HG03039 (cell line): ENCODE data around the gene MYO1A.
A peak's percentile ranks its signal among the peaks of the same experiment; 100 is the strongest.
"Not testable (repeated sequence)": the region's sequence is repeated elsewhere in the genome, so short reads cannot be mapped to it uniquely, and the experiment has no call there.

Source experiments
- ATAC-seq: cut with Tn5 transposase; IDR thresholded peaks from one replicate; pipeline ENCODE4 v1.9.1; 2021; ENCODE audit warnings: mild to moderate bottlenecking, moderate library complexity; ENCODE audit not compliant: unreplicated experiment

The MYO1A gene

DNA sequence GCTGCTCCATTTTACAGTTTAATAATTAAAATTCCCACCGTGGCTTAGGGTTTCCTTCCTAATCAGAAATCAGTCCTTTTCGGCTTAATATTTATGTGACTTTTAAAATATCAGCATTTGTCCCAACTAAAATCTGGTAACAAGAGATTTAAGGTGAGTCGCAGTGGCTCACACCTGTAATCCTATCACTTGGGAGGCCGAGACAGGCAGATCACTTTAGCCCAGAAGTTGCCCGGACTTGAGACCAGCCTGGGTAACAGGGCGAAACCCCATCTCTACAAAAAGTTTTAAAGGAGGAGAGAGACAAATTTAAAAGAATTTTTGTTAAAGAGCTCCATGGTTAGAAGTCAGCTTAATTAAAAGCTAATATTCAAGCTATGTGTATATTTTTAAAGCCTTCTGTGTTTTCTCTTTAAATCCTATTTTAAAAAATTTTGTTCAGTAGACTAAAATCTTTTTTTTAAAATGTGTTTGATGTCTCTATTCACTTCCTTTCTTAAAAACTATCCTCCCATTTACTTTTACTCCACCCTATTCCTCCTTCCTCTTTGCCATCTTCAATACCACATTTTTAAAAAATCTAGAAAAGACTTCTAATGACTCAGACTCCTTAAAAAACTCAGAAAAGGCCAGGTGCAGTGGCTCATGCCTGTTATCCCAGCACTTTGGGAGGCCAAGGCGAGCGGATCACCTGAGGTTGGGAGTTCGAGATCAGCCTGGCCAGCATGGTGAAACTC is 29.8 kb downstream of the MYO1A start:
- ATAC-seq: no peak

DNA sequence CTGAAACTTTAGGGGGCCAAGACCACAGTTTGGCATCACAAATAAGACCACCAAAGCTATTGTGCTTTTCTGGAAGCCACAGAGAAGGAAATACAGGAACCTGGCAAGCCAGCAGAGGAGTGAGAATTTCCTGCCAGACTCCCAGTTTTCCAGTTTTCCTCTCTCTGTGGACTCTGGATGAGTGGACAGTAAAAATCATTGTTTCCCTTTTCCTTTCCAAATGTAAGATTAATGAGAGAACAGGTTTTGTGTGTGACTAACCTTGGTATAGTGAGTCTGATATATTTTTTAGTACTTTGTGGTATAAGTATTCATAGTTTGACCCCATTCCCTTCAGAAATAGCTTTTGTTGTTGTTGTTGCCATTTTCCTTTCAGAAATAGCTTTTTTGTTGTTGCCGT is 31.0 kb downstream of the MYO1A start:
- no peak for ATAC-seq

DNA sequence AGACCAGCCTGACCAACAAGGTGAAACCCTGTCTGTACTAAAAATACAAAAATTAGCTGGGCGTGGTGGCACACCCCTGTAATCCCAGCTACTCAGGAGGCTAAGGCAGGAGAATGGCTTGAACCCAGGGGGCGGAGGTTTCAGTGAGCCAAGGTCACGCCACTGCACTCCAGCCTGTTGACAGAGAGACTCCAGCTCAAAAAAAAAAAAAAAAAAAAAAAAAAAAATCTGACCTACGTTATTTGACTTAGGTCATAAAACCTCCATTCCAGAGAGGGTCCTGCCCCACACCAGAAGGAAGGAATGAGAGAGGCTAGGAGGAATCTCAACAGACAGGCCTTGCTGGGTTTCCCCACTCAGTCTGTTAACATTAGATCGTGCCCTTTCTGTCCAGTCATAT is 31.6 kb downstream of the MYO1A start:
- ATAC-seq: not testable (repeated sequence)

DNA sequence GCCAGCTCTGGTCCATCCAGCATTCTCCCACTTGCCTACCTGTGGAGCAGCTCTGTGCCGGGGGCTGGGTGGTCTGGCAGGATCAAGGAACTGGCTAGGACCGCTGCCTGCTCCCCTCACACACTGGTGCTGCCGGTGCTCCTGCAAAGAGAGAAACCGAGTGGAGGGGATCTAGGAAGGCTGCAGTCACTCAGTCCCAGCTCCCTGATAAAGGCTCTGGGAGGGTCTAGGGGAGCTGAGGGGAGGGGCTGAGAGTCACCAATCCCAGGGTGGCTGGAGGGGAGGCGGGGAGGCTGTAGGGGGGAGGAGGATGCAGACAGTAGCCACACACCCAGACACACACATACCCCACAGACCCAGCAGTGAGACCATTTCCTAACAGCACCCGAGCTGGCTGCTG is 33.6 kb downstream of the MYO1A start, which contains the start of gene TAC3:
Gene TAC3 (minus strand): TSS at position 182 of the 400 bp plus-strand sequence. CDS start 732 bp downstream, outside the sequence.
- ATAC-seq: no peak

DNA sequence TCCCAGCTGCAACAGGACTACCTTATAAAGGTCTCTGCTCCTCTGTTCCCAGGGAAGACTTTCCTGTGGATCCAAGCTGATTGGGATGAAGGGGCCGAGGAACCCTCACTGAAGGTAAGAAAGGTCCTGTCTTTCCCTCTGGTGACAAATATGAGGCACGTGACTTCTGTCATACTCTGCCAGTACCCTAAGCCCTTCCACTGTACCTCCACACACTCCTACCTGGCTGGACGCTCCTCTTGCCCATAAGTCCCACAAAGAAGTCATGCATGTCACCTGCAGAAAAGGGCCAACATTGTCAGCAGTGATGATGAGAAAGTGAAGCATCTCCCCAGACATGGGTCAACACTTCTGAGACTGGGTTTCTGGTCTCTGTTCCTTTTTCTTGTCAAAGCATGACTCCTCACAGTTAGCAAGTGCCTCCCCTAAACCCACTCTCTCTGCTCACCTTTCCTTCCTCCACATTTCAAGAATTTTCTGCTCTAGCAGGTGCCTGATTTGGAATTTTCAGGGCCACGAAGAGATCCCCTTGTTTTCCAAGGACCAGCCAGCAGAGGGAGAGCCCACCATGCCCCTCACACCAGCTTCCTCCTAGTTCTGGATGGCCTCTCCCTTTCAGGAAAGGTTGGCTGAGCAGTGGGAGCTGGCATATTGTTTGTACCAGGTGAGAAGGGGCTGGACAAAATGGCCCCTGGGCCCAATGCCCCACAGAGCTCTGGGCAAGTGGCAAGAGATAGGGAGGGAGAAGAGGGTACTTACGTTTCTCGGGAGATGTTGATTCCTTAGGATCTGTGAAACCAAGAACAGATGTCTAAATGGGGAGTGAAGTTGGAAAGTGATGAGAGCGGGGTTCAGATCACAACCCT is 37.1 kb downstream of the MYO1A start:
- ATAC-seq: peak; percentile 63

DNA sequence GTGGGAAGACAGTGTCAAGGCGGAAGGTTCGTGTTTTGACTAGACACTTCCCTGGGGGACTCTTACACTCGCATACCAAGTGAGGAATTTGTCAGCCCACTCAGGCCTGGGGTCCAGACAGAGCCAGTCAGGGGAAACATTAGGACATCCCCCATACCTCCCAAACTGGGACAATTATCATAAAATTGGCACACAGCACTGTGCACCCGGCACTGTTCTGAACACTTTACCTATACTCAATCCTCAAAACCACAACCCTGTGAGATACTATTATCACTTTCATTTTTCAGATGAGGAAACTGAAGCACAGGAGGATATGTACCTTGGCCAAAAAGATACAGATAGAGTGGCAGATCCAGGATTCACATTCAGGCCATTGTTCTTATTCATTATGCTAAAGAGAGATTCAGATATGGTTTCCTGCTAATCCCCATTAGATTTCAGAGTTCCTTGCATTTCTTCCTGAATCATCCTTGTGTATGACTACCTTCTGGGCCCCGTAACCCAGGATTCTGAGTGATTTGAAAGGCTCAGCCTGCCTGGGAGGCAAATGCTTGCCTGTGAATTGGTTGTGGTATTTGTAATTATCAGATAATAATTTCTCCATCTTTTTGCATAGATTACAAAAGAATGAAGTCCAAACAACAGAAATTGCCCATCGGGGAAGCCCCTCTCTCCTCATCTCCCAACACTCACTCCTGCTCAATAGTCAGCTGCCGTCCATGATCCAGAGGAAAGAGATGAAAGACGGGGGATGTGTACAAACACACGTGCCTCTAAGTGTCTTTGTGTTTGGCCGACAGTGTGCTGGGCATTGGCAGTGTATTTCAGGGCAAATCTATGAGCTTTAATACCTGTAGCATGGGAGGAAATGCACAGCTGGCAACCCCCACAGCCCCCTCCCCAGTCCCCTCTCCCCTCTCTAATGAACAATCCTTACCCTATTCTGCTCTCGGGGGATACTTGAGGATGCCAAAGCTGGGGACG is 38.2 kb downstream of the MYO1A start:
- no peak for ATAC-seq

DNA sequence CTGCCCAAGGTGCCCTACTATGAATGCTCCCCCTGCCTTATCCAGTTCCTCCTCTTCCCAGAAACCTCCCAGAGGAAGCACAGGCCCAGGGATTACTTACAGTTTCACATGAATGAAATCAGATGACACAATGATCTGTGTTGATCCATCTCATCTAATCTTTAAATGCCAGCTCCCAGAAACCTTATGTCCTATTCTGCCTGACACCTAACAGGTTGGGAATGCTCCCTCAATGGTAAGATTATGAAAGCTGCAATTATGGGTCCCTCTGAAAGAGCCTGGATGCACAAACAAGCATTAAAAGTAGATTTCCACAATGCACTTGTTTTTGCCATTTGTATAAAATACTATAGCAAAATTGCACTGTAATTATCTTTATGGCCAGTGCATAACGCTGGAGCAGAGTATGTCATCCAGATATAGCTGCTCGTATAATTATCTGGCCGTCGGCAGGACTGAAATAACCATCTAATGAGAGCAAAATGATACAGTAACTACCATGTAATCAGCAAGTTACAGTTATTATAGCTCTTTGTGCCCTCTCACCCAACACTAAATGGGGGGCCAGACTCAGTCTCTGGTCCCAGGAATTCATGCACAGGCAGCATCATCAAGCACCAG is 39.2 kb downstream of the MYO1A start:
- no peak for ATAC-seq

DNA sequence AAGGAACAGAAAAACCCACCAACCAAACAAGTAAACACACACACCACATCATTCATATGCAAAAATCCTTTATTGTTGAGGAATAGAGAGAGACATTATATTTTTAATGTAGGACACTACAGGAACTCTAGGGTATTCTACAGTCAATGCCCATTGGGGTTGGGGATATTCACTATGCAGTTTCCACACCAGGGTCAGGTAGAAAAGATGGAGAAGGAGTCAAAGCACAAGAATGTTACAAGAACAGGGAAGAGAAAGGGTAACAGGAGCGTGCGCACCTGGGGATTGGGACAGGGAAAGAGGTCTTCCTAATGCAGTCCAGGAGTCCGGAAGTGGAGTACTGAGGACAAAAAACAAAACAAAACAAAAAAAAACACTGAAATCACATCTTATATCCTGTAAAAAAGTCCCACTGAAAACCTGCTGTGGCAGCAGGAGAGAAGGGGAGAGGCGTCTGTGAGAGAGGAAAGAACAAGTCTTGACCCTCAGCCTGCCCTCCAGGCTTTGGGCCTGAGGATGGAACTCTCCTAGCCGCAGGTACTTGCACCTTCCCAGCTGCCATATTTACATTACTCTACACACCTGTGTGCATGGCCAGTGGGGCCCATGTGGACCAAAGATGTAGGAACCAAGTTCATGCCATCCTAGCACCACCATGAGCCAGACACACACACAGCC is 39.8 kb downstream of the MYO1A start:
- no peak for ATAC-seq

DNA sequence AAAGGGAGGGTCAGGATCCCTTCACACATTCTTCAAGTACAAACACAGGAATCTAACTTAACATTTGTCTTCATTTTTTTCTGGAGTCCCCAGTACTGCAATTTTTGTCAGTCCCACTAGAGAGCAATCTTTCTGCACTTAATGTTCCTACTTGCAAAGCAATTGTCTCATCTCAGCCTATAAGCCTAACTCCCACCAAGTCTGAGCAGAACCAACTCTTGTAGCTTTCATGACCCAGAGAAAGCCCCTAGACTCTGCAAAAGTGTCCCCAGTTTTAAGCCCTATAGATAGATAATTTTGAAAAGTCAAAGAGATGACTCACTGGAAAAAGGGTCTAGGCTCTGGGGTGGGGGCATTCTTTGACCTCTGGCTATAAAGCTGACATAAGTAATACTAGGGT is 41.8 kb downstream of the MYO1A start:
- no peak for ATAC-seq

DNA sequence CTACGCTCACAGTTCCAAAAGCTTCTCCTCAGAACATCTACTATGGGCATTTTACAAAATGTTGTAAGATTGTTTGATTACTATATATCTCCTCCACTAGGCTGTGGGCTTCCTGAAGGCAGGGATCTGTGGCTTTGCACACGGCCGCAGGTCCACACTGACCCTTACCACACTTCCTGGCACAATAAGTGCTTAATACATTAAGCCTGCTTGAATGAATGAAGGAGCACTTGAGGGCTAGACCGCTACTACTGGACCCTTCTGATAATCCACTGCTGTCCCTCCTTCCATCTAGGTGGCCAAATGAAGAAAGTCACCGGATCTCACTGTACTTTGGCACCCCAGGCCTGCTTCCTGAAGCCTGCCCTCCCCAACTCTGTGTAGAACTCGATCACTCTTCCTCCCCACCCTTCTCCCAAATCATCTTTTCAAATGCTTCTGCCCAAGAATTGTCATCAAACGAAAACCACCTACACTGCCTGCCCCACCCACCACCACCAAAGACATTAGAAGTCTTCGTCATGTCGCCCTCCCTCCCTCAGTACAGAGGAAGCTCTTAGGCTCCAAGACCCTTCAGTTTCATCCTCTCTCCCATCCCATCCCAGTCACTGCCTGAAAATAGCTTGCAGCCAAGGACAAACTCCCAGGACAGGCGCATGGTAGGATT is 43.0 kb downstream of the MYO1A start:
- ATAC-seq: no peak

DNA sequence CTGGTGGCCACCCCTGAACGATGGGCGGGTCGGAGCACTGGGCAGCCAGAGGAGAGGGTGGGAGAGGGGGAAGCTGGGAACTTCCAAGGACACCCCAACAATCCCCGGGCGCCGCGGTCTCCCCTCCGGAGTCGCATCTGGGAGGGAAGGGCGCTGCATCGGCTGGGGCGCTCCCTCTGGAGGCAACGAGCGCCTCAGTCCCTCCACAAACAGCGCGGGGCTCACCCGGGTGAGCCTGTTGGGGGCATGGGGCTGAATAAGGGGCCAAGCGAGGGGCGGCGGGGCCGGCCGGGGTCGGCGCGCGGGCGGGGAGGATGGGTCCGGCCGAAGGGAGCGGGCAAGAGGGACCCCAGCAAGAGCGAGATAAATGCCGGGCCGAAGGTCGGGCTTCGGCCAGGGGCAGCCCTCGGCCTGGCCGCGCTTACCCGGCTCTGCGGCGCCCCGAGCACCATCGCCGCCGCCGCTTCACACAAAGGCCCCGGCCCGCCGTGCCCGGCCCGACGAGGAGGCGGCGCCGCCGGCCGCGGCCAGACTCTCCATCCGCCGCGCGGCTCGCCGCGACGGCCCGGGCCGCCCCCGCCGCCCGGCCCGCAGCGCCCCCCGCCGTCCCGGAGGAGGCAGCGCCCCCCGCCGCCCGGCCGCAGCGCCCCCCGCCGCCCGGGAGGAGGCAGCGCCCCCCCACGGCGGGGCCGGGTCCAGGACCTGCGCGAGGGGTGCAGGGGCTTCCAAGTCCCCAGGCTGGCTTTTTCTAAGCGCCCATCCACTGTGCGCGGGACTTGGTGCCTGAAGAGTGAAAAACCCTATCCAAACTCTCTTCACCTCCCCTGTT is 43.7 kb downstream of the MYO1A start, which contains the start of gene ZBTB39:
Gene ZBTB39 (minus strand): TSS at position 567 of the 829 bp plus-strand sequence. CDS start 1,629 bp downstream, outside the sequence.
- ATAC-seq: peak; percentile 49

DNA sequence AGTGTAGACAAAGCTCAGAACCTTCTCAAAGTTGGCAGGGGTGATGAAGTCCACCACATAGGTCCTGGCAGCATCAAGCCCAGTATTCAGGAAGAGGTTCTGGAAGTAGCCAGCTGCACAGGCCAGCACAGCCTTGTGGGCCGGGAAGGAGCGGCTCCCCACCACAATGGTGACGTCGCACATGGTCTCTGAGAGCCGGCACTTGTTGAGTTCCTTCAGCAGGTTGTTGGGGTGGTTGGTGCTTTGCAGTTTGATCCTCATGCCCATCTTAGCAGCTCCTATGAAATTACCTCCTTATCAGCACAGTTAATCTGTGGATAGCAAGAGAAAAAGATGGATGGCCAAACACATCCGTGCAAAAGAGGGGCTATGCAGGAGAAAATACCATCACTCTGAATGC is 45.3 kb downstream of the MYO1A start:
- ATAC-seq: no peak

DNA sequence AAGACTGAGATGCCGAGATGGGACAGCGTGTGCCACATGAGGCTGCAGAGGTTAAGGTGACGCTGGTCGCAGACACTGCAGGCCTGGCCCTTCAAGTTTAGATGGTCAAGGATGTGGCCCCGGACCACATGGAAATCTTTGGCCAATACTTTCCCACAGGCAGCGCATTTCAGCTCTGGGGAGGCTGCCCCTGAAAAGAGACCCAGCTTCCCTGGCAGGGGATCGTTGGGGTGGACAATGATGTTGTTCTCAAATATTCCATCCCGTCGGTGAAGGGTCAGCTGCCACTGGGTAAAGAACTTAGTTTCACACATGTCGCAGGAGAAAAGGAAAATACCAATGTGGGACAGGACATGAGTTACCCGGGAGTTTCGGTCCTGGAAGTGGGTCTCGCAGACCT is 46.5 kb downstream of the MYO1A start:
- no peak for ATAC-seq

DNA sequence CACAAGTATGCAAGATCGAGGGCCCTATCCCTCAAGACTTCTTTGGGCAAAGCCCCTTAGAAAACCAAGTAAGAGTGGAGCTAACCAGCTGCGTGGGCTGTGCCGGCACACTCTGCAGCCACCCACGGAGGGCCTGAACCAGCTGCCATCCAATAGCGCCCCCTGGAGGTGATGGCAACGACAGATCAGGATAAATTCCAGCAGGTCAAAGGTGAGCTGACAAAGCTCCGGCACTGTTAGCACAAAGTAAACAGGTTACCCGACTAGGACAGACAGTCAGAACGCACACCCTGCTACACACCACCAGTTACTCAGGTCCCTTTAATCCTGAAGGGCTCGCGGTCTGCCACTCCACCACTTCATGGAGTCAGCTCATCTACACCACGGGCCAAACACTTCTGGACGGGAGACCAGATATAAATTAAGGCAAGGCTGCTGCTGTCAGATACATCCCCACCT is 48.5 kb downstream of the MYO1A start:
- ATAC-seq: no peak

DNA sequence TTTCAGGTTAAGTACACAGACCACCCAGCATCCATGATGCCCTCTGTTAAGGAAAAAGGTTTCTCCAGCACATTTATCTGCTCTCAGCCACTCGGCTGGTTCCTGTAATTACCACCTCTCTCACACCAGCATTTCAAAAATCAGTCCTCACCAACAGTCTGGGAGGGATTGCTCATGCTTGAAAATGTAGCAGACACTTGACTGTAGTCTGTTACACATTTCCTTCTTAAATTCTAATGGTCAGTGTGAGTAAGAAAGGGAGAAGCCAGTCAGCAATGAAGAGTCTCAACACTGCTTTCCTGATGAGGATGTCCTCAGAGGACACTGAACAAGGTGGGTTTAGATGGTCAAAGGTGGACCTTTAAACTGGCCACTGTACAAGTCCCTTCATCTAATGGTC is 49.5 kb downstream of the MYO1A start:
- ATAC-seq: no peak

DNA sequence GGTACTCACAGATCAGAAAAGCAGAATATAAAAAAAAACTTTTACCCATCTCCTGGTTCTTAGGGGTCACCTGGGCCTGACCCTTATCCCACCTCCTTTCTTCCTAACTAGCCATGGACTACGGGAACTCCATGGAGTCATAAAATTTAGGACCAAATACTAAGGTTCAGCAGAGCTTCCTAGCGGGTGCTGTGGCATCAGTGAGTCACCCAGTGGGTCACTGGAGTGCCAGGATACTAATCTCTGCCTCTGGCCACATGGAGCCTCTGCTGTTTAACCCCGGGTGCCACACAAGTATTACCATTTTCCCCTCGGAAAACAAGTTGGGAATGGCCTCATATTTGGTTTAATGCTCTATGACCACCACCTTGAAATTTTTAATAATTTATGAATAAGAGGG is 50.5 kb downstream of the MYO1A start:
- no peak for ATAC-seq

DNA sequence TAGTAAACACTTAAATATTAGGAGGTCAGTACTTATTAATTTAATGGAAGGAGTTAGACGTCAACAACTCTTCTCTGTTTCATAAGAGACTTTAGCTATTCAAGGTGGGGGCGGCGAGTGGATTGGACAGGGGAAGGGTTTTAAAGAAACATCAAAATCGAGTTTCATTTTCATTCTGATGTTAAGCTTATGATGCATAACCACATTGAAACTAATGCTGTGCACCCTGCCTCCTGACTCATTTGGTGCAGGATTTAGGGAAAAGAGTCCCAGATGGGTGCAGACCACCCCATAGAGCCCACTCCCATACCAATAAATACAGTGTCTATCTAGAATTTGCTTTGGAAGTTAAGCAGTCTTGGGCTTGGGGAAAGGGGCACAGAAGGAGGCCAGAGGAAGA is 50.9 kb downstream of the MYO1A start:
- peak; percentile 66 for ATAC-seq

DNA sequence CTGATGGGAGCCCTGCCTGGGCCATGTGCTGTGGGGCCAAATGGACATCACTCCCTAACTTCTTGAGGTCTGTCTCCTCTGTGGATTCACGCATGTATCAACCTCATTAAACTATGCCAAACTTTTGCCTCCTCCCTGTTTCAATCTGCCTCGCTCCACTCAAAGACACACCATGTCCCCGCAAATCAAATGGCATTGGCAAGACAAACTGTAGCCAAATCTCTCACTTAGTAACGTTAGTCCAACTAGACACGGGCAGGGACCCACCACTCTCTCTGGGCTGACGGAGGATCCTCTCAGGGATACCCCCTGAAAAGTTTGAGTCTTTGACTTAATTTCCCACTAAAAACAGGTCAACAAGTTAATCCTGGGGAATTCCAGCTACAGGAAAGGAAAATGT is 51.6 kb downstream of the MYO1A start:
- ATAC-seq: no peak
